Fibroblast of skin of back (primary cell): Measurements from ENCODE around the gene FANK1.

Source experiments
- DNase-seq: peaks from one replicate; pipeline ENCODE4 v3.0.0-alpha.2; 2013

The FANK1 gene

DNA sequence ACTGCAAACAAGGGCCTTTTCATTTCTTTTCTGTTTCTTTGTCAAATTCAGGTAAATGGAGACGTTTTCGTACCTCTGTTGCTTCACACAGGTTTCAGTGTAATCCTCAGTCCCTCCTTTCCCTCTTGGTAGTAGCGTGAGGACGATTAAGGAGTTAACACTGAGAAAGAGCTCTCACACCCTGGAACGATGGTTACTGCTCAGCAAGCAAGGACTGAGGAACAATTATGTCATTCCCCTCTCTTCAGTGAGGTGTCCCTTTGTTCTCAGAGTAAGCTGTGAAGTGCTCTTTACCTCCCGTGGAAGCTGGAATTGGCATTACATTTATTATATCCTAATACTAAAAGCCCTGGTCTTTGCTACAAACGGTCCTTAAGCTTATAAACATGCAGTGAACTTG, 95.9 kb downstream of the FANK1 start:
- DNase-seq: no peak

- DNase-seq: no peak
Observed at GRCh38 chr10:125994601-125995000, 98.2 kb downstream of the FANK1 start.

GRCh38 chr10:125995726-125996304, 99.5 kb downstream of the FANK1 start:
- DNase-seq: no peak

- no peak for DNase-seq
Observed at GRCh38 chr10:125997586-125997985, 101.2 kb downstream of the FANK1 start.

- no peak for DNase-seq
Observed at GRCh38 chr10:125999694-126000093, 103.3 kb downstream of the FANK1 start.

DNA sequence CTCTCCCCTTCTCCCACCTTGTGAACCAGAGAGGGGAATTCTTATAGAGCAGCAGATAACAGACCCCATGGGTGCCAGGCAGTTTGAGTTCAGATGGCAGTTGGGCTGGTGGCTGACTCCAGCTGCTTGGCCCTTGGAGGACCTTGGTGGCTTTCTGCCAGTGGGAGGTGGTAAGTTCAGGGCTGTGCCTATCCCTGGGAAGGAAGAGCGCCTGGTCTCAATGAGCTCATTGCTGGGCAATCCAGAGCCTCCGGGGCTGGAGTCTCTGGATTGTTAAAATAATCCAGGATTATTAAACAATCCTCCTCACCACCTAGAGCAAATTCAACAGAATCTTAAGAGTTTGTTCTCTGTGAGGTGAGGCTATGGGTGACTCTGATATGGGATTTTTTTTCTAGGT, 105.2 kb downstream of the FANK1 start:
- peak; percentile 59 for DNase-seq

GRCh38 chr10:126004752-126005151, 108.4 kb downstream of the FANK1 start:
- no peak for DNase-seq

DNA sequence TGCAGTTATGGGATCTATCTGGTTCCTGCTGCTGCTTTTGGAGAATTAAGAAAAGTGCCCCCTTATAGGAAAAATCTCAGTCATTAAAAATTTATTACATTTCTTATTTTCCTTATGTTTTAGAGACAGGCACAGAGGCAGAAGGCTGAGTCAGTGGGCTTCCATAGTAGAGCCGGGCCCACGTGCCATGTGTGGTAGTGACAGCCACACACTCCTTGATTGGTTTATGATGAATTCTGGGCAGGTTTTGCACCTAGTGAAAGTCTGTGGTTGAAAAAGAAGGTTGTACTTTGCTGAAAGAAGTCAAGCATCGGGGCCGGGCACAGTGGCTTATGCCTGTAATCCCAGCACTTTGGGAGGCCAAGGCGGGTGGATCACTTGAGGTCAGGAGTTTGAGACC, 109.9 kb downstream of the FANK1 start:
- no peak for DNase-seq

DNA sequence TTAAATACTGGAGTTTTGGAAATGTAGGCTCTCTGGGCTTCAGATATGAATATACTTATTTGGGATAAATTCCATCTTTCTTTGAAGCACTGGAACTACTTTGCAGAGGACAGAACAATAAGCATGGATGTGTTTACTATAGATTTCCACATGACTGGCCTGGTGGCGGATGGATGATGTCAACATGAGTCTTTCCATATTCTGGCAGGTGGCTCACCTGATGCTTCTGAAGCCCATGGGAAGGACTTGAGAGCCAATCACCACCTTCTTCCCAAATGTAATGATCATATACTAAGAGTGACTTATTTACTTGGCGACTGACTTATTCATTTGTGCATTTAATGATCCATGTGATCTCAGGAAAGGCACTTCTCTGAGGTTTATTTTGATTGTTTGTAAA, 110.5 kb downstream of the FANK1 start:
- no peak for DNase-seq

- DNase-seq: peak; percentile 46
Observed at GRCh38 chr10:126009650-126010049, 113.3 kb downstream of the FANK1 start.

DNA sequence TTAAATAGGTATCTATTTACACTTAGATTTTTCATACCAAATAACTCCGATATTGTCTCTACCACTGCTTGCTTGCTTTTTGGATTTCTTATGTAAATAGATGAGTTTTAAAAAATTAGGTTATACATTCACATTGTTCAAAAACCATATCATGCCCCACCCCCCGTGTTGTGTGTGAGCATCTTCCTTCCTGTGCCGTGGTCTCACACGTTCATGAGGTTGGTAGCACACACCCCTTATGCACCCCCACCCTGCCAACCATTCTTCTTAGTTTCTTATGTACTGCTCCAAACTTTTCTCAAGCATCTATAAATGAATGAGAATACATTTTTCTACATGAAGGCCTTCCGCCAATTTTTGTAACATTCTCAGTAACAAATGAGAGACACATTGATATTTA, 115.6 kb downstream of the FANK1 start:
- DNase-seq: no peak

- peak; percentile 51 for DNase-seq
Observed at GRCh38 chr10:126012485-126012884, 116.1 kb downstream of the FANK1 start.

DNA sequence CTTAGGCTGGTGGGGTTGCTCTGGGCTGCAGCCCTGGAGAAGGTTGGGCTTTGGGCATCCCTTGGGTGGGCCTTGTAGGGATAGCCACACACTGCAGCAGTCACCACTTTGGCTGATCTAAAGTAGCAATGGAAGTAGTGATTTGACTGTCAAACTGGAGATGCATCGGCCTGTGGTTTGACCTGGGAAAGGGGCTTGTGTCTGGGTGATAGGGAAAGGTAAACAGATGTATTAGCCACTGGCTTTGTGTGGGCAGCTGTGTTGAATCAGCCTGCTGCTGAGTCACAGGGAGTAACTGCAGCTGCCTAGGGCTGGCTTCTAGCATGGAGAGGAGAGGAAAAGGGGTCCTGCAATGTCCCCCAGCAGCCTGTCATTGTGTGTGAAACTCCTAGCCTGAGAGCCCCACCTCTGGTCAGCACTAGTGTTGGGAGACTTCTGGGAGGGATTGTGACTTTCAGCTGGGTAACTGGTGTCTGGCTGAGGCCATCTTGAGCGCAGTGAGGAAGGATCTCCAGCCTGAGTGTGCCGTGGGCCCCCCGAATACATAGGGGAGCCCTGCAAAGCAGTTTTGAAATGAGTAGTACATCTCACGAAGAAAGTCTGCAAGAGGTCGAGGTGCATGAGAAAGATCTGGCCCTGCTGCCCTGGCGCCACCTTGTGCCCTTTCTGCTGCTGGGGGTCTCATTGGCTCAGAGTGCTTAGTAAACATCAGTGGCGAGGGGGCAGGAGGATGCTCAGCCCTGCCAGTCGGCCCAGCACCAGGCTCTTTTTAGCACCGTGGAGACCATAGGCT, 117.3 kb downstream of the FANK1 start:
- DNase-seq: peak; percentile 83

DNA sequence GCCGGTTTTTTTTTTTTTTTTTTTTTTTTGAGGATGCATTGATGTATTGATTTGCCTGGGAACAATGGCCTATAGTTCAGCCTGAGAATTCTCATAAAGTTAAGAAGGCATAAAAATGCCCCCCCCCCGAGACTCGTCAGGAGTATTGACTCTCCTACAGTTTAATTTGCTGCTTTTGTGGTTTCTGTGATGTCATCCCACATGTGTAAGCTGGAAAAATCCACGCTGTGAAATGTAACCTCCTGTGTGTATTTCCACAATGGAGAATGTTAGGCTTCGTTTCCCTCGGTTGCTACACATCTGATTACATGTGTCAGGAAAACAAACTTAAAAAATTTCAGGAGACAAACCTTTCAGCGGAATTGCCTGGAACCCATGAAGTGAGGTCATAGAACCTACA, 117.9 kb downstream of the FANK1 start:
- DNase-seq: peak; percentile 58

DNA sequence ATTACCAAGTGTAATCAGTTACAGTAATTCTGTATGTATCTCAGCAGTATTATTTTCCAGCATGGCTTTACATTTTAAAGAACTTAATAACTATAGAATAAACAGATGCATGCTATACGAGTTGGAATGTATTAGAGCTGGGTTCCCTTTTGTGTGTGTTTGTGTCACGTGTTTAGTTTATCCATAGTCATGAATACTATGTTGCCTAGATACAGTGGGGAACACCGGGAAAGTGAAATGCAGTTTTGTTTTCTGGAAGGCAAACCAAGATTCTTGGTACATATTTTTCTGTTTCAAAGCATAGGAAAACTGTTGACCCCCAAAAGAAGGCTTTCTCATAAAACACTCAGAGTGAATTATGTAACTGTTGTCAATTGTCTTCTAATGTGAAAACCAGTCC, 119.0 kb downstream of the FANK1 start:
- DNase-seq: peak; percentile 16

DNA sequence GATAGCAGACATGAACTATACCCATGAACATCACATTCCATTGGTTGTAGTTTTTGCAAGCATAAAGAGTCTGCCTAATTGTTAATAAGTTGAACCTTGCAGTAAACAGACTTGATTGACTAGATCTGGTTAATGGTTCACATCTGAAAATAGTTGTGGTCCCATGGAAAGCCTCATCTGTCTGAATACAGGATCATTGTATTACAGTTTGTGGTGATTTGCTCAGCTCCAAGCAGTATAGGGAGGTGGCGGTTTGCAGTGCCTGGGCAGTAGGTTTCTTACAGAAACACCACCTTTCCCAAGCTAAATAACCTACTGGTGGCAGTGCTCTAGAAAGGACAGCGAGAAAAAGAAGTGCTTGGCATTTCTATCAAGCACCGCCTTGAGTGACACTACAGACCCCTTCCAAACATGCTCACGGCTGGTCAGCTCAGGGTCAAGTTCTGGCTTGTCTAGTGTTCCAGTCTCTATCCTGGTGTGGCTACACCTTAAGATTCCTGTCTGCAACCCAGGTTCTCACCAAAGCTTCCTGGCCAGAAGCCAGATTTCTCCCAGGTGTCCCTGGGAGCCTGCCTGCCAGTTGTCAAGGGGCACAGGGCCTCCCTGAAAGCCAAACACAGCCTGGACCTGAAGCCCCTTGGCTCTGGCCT, 119.9 kb downstream of the FANK1 start:
- DNase-seq: no peak

DNA sequence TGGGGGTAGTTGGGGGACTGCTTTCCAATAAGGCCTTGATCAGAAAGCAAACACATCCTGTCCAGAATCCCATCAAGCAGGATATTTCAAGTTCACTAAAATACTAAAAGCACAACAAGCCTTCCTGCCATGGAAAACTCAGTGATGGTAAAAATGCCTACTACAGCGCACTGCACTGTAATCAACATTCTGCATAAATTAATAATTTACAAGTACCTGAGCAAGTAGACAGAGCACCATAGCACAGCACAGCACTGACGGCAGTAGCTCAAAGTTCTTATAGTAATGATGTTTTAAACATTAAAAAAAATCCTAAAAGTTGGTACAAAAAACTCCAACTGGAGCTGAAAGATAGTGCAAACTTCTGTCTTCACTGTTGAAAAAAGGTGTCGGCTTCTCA, 120.5 kb downstream of the FANK1 start:
- DNase-seq: no peak

- peak; percentile 58 for DNase-seq
Observed at GRCh38 chr10:126017961-126018560, 121.7 kb downstream of the FANK1 start.

DNA sequence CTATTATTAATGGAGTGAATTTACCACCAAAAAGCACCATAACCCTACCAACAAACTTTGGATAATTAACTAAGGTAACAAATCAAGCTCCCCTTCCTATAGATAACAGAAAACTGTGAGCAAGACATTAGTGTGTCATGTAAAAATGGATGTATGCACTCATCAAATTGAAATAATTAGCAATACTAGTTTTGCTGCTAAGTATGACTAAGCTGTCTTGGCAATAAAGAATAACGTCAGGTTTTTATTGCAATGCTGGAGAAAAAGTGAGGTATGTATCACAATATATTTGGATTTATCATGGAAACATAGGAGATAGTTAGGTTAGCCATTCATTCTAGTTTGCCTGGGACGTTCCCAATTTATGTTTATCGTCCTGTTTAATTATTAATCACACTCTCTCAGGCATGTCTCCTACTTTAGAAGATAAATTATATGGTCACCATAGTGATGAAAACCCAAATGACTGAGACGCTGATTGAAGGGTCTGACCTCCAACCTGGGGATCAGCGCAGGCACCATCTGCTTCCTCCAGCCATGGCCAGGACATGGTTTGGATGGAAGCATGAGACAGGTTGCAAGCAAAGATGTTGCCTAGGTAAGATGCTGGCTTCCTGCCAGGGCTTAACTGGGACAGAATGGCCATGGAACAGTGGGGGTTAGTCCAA, 125.6 kb downstream of the FANK1 start:
- DNase-seq: no peak

DNA sequence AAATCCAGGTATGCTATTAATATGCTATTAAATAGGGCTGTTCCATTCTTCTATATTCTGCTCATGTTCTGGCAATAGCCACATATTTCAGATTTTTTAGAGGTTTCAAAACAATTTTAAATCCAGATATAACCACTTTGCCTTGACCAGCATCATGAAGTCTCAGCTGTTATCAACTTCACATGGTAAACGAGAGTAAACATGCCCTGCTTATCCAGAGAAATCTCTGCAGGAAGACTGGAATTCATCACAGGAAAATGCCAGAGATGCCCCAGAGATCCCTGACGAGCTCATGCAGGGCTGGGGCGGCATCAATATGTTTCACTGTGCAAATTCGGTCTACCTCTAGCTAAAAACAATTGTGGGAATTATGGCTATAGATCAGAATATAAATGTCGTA, 126.5 kb downstream of the FANK1 start:
- no peak for DNase-seq

DNA sequence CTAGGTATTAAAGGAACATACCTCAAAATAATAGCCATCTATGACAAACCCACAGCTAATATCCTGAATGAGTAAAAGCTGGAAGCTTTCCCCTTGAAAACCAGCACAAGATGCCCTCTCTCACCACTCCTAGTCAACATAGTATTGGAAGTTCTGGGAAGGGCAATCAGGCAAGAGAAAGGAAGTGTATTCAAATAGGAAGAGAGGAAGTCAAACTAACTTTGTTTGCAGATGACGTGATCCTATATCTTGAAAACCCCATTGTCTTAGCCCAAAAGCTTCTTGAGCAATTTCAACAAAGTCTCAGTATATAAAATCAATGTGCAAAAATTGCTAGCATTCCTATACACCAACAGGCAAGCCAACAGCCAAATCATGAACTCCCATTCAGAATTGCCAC, 131.3 kb downstream of the FANK1 start:
- no peak for DNase-seq

DNA sequence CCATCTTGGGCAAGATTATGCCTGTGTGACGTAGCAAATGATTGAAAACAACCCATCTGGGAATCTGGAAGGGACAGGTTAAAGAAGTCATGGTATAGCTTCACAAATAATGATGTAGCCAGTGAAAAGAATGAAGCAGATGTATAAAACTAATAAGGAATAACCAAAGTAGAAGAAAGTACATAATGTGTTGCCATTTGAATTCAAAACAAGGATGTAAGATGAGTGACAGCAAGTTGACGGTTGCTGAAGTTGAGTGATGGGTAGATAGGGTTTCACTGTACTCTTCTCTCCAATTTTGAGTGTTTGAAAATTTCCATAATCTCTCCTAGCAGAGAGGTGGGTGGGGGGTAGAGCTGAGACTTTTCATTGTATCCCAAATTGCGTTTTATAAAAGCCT, 133.6 kb downstream of the FANK1 start:
- DNase-seq: no peak

DNA sequence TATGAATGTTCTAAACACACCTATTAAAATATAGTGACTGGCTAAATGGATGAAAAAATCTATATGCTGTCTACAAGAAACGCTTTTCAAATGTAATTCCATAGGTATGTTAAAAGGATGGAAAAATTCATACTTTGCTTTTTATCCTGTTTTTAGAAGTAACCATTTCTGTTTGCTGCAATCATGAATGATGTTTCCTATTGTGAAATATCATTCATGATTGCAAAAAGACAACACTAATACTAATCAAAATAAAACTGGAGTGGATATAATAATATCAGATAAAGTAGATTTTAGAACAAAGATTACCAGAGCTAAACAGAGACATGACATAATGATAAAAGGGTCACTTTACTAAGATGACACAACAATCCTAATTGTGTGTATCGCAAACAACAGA, 138.2 kb downstream of the FANK1 start:
- no peak for DNase-seq
